ENCODE measurements around the gene GEN1.

DNA sequence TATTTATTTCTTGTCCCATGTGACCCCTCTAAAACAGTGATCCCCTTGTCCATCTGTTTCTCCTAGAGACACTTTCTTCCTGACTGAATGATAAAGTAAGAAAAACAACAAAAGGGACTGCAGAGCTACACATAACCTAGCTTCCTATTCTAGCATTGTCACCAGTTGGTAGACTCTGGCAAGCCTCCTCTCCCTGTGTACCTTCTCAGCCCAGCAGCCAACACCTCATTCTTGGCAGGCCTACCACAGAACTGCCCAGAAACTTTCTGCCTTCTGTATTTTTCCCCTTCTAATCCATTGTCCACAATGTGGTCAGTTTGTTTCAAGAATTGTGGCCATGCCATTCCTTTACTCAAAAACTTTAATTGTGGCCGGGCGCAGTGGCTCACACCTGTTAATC is 13.7 kb upstream of the GEN1 start:
- TF ChIP-seq CTCF (IDR thresholded peaks at IDR 0.05) (no peak), EZH2 (IDR thresholded peaks at IDR 0.05; ENCODE audit: borderline replicate concordance, insufficient read depth, low read depth, low read length, poor library complexity, severe bottlenecking) (no peak)

Measured in B cell (primary cell).